ELR (cell line): ENCODE results near the gene CREBL2.
A peak's percentile ranks its signal among the peaks of the same experiment; 100 is the strongest.
"Not testable (repeated sequence)": the region's sequence is repeated elsewhere in the genome, so short reads cannot be mapped to it uniquely, and the experiment has no call there.

Source experiments
- DNase-seq: peaks from one replicate; pipeline ENCODE4 v3.0.0-alpha.2; 2015; ENCODE audit warnings: low read depth

Gene CREBL2

GRCh38 chr12:12598864-12599263, 12.8 kb upstream of the CREBL2 start:
- no peak for DNase-seq

GRCh38 chr12:12599750-12600643, 11.7 kb upstream of the CREBL2 start:
- DNase-seq = no peak

GRCh38 chr12:12600659-12601058, 11.0 kb upstream of the CREBL2 start:
- DNase-seq = no peak

- DNase-seq = no peak
These were observed 6.9 kb upstream of the CREBL2 start for GRCh38 chr12:12604740-12605139.

- peak; percentile 80 for DNase-seq
These were observed 4.7 kb upstream of the CREBL2 start for GRCh38 chr12:12606781-12607589.

- DNase-seq = peak; percentile 27
These were observed 3.1 kb upstream of the CREBL2 start for GRCh38 chr12:12608557-12608957.

- no peak for DNase-seq
These were observed 2.0 kb upstream of the CREBL2 start for GRCh38 chr12:12609692-12610091.

GRCh38 chr12:12610711-12611110, 965 bp upstream of the CREBL2 start:
- no peak for DNase-seq

GRCh38 chr12:12612358-12612757, 682 bp downstream of the CREBL2 start:
- DNase-seq = peak; percentile 78

GRCh38 chr12:12613344-12613743, 1.7 kb downstream of the CREBL2 start:
- DNase-seq = peak; percentile 15

- no peak for DNase-seq
These were observed 2.7 kb downstream of the CREBL2 start for GRCh38 chr12:12614342-12614741.

- DNase-seq = no peak
These were observed 5.0 kb downstream of the CREBL2 start for GRCh38 chr12:12616512-12617310.

- not testable (repeated sequence) for DNase-seq
These were observed 6.4 kb downstream of the CREBL2 start for GRCh38 chr12:12618064-12618463.

- no peak for DNase-seq
These were observed 9.1 kb downstream of the CREBL2 start for GRCh38 chr12:12620730-12621315.

- DNase-seq = no peak
These were observed 10.7 kb downstream of the CREBL2 start for GRCh38 chr12:12622418-12622817.

GRCh38 chr12:12624498-12624992, 12.9 kb downstream of the CREBL2 start:
- no peak for DNase-seq

- DNase-seq = no peak
These were observed 14.8 kb downstream of the CREBL2 start for GRCh38 chr12:12626471-12626870.

GRCh38 chr12:12627308-12627827, 15.7 kb downstream of the CREBL2 start:
- DNase-seq = no peak

- DNase-seq = peak; percentile 72
These were observed 16.3 kb downstream of the CREBL2 start for GRCh38 chr12:12628013-12628412.

- DNase-seq = no peak
These were observed 19.2 kb downstream of the CREBL2 start for GRCh38 chr12:12630850-12631249.

- DNase-seq = no peak
These were observed 24.0 kb downstream of the CREBL2 start for GRCh38 chr12:12635651-12636050.
